ENCODE measurements around the gene SPATA21.
"Not testable (repeated sequence)": the region's sequence is repeated elsewhere in the genome, so short reads cannot be mapped to it uniquely, and the experiment has no call there.

SPATA21 gene

GRCh38 chr1:16376971-16377370, 60.3 kb downstream of the SPATA21 start:
- no peak for DNase-seq

- DNase-seq, result no peak
These were observed 61.5 kb downstream of the SPATA21 start for GRCh38 chr1:16375521-16376340.

- no peak for DNase-seq
These were observed 63.0 kb downstream of the SPATA21 start for GRCh38 chr1:16374266-16374665.

GRCh38 chr1:16372535-16373285, 64.5 kb downstream of the SPATA21 start:
- no peak for DNase-seq

- DNase-seq, result no peak
These were observed 65.5 kb downstream of the SPATA21 start for GRCh38 chr1:16371725-16372124.

- DNase-seq, result no peak
These were observed 67.4 kb downstream of the SPATA21 start for GRCh38 chr1:16369821-16370220.

- DNase-seq, result no peak
These were observed 69.0 kb downstream of the SPATA21 start for GRCh38 chr1:16367968-16368890.

- peak; percentile 94 for DNase-seq
These were observed 69.8 kb downstream of the SPATA21 start for GRCh38 chr1:16367258-16367967.

- DNase-seq, result peak; percentile 99
These were observed 70.4 kb downstream of the SPATA21 start, which contains the start of gene SZRD1 for GRCh38 chr1:16366722-16367257. SZRD1 (plus strand) TSS chr1:16367242; CDS start chr1:16367258, 16 bp downstream.

GRCh38 chr1:16365146-16365498, 72.1 kb downstream of the SPATA21 start:
- not testable (repeated sequence) for DNase-seq

- DNase-seq, result no peak
These were observed 80.4 kb downstream of the SPATA21 start for GRCh38 chr1:16356867-16357266.

- DNase-seq, result no peak
These were observed 82.6 kb downstream of the SPATA21 start for GRCh38 chr1:16354619-16355018.

- DNase-seq, result no peak
These were observed 84.2 kb downstream of the SPATA21 start for GRCh38 chr1:16352842-16353535.

GRCh38 chr1:16351994-16352841, 85.0 kb downstream of the SPATA21 start, which contains the start of gene FBXO42:
FBXO42 (minus strand) TSS chr1:16352480; CDS start chr1:16315418, 37,062 bp downstream.
- DNase-seq, result peak; percentile 97

- DNase-seq, result no peak
These were observed 85.7 kb downstream of the SPATA21 start for GRCh38 chr1:16351456-16351993.

GRCh38 chr1:16349847-16350406, 87.3 kb downstream of the SPATA21 start:
- no peak for DNase-seq
